ENCODE results near the gene ECT2L. TPM values are rescaled to one million over a fixed set of nuclear protein-coding genes. Genes with fewer than 3 reads are reported as not detected.

The ECT2L gene
- total RNA-seq, 2 donors from 2014 or later = not detected

- peaks cover 17% of the 10 kb centered on the region for H3K36me3 ChIP-seq (ENCODE audit: control insufficient read depth, insufficient read depth, low read length)
- H3K4me1 ChIP-seq (ENCODE audit: control insufficient read depth, insufficient read depth, low read length) = peaks cover 5% of the 10 kb centered on the region
- no peaks in the 10 kb centered on the region for H3K27me3 ChIP-seq (ENCODE audit: control insufficient read depth, insufficient read depth, low read length, poor library complexity, severe bottlenecking)
- Mint-ChIP-seq H3K27ac (no peak overlapping the region), H3K4me1 (peaks cover 25% of the 10 kb centered on the region), H3K9me3 (no peaks in the 10 kb centered on the region), H3K4me3 (no peak overlapping the region), H3K36me3 (ENCODE audit: low read depth) (peaks cover 10% of the 10 kb centered on the region), H3K27me3 (ENCODE audit: insufficient read depth) (no peaks in the 10 kb centered on the region)
- peak; percentile 45 for TF ChIP-seq CTCF (conservative IDR thresholded peaks at IDR 0.05)
- no peak overlapping the region for H3K9ac ChIP-seq (ENCODE audit: extremely low read depth, low read length, poor library complexity, severe bottlenecking)
- H3K4me3 ChIP-seq (ENCODE audit: low read length) = no peak overlapping the region
- no peak for DNase-seq
- H3K9me3 ChIP-seq (ENCODE audit: control insufficient read depth, low read length) = no peaks in the 10 kb centered on the region
- H3K27ac ChIP-seq (ENCODE audit: low read depth, low read length) = no peak overlapping the region
- WGBS, 2 experiments (ENCODE audit: insufficient coverage in 1 of 2, insufficient read length in 1 of 2) = 50% methylated on average over 1 of the region's 1 CpG; no CpG with 5 or more reads in 1 of the 2 experiments
Observed at GRCh38 chr6:138948546-138949179, 152.8 kb downstream of the ECT2L start.

- H3K4me3 ChIP-seq (ENCODE audit: low read length) = no peak overlapping the region
- H3K27me3 ChIP-seq (ENCODE audit: control insufficient read depth, insufficient read depth, low read length, poor library complexity, severe bottlenecking) = no peaks in the 10 kb centered on the region
- TF ChIP-seq CTCF (conservative IDR thresholded peaks at IDR 0.05) = no peak
- no peak overlapping the region for H3K27ac Mint-ChIP-seq
- no peak for DNase-seq
- no peaks in the 10 kb centered on the region for H3K4me1 ChIP-seq (ENCODE audit: control insufficient read depth, insufficient read depth, low read length)
- H3K9me3 ChIP-seq (ENCODE audit: control insufficient read depth, low read length) = no peaks in the 10 kb centered on the region
- H3K9ac ChIP-seq (ENCODE audit: extremely low read depth, low read length, poor library complexity, severe bottlenecking) = no peak overlapping the region
- no peak overlapping the region for H3K4me3 Mint-ChIP-seq
- H3K36me3 ChIP-seq (ENCODE audit: control insufficient read depth, insufficient read depth, low read length) = no peaks in the 10 kb centered on the region
- 63% methylated on average over 1 of the region's 1 CpG; no CpG with 5 or more reads in 1 of the 2 experiments for WGBS, 2 experiments (ENCODE audit: insufficient coverage in 1 of 2, insufficient read length in 1 of 2)
- H3K27me3 Mint-ChIP-seq (ENCODE audit: insufficient read depth) = no peaks in the 10 kb centered on the region
- no peaks in the 10 kb centered on the region for H3K36me3 Mint-ChIP-seq (ENCODE audit: low read depth)
- no peak overlapping the region for H3K27ac ChIP-seq (ENCODE audit: low read depth, low read length)
- H3K9me3 Mint-ChIP-seq = no peaks in the 10 kb centered on the region
- peaks cover 14% of the 10 kb centered on the region for H3K4me1 Mint-ChIP-seq
Observed at GRCh38 chr6:138953451-138953850, 157.6 kb downstream of the ECT2L start.

Other genes starting within 250 kb of the ECT2L start
- 10 to 100 TPM; 10.6 to 12.3 TPM for gene CCDC28A, start 22.3 kb upstream of the ECT2L start, total RNA-seq
- 10 to 100 TPM; 33.0 to 34.1 TPM for gene REPS1, start 192.2 kb downstream of the ECT2L start, total RNA-seq
- gene ABRACL, start 232.7 kb downstream of the ECT2L start, total RNA-seq = 10 to 100 TPM; 24.7 to 45.8 TPM